ENCODE results near the gene IFIT5.

DNA sequence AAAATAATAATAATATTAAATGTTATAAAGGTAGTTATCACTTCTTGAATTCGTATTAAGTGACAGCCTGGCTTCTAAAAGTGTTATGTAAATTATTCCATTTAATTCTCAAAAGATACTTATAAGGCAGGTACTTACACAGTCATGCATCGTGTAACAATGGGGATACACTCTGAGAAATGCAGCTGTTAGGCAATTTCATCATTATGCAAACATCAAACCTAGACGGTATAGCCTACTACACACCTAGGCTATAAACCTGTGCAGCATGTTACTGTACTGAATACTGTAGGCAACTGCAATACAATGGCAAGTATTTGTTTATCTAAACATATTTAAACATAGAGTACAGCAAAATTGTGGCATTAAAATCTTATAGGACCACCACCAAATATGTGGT, 20.5 kb upstream of the IFIT5 start:
- TF ChIP-seq, protein P1, sequence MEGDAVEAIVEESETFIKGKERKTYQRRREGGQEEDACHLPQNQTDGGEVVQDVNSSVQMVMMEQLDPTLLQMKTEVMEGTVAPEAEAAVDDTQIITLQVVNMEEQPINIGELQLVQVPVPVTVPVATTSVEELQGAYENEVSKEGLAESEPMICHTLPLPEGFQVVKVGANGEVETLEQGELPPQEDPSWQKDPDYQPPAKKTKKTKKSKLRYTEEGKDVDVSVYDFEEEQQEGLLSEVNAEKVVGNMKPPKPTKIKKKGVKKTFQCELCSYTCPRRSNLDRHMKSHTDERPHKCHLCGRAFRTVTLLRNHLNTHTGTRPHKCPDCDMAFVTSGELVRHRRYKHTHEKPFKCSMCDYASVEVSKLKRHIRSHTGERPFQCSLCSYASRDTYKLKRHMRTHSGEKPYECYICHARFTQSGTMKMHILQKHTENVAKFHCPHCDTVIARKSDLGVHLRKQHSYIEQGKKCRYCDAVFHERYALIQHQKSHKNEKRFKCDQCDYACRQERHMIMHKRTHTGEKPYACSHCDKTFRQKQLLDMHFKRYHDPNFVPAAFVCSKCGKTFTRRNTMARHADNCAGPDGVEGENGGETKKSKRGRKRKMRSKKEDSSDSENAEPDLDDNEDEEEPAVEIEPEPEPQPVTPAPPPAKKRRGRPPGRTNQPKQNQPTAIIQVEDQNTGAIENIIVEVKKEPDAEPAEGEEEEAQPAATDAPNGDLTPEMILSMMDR (conservative IDR thresholded peaks at IDR 0.05): no peak
- TF ChIP-seq ZFX (IDR thresholded peaks at IDR 0.05): no peak
